Panc1 (cell line): ENCODE measurements around the gene RAB3D. TPM values are rescaled to one million over a fixed set of nuclear protein-coding genes. Genes with fewer than 3 reads are reported as not detected.

Experiments
- ATAC-seq: fragments of 200-7000 bp; cut with Tn5 transposase; 2 replicates; pipeline ENCODE4 v1.9.1; 2020; ENCODE audit warnings: mild to moderate bottlenecking, moderate library complexity
- BruUV-seq: library from RNA; stranded (reverse); fragments of 400-500 nt; replicated peaks from 2 replicates; lab custom pipeline; 2021; lab: Mats Ljungman, UMichigan
- CTCF ChIA-PET: fragments of 300-600 bp; sonication (Branson Sonifier 250); formaldehyde crosslinking; loops from one replicate; lab custom pipeline; 2022; ENCODE audit warnings: antibody characterized with exemption; lab: Charles Lee
- POLR2A ChIA-PET: fragments of 300-600 bp; sonication (Branson Sonifier 250); formaldehyde crosslinking; loops from one replicate; lab custom pipeline; 2022; ENCODE audit warnings: antibody characterized with exemption; lab: Charles Lee
- DNase-seq: peaks from one replicate; pipeline ENCODE4 v3.0.0-alpha.2; 2010; ENCODE audit warnings: low read depth, low spot score
- H3K27ac ChIP-seq: 2 replicates; pipeline ENCODE4 v1.5.1; 2011; ENCODE audit warnings: mild to moderate bottlenecking, low read length, inconsistent platforms
- H3K27me3 ChIP-seq: fragments of 200-500 bp; sonication (Bioruptor generic); 2 replicates; pipeline ENCODE4 v1.6.0; 2014; ENCODE audit warnings: low read length, inconsistent platforms; ENCODE audit not compliant: control insufficient read depth, insufficient read depth
- H3K36me3 ChIP-seq: fragments of 200-500 bp; sonication (Bioruptor generic); 2 replicates; pipeline ENCODE4 v1.5.1; 2014; ENCODE audit warnings: inconsistent platforms, mild to moderate bottlenecking, low read length, moderate library complexity; ENCODE audit not compliant: control insufficient read depth, insufficient read depth
- H3K4me1 ChIP-seq: 2 replicates; pipeline ENCODE4 v1.5.1; 2011; ENCODE audit warnings: inconsistent platforms, mild to moderate bottlenecking, low read length, moderate library complexity; ENCODE audit not compliant: control insufficient read depth, insufficient read depth
- H3K4me3 ChIP-seq, 2 experiments: 2 replicates each; pipeline ENCODE4 v1.5.1; 2011 to 2012; ENCODE audit warnings: low read depth in 2 of 2, low read length in 2 of 2, mild to moderate bottlenecking in 2 of 2, inconsistent platforms in 1 of 2, moderate library complexity in 1 of 2
- H3K9me3 ChIP-seq: fragments of 200-500 bp; sonication (Bioruptor generic); 2 replicates; pipeline ENCODE4 v1.5.1; 2014; ENCODE audit warnings: low read depth, mild to moderate bottlenecking, inconsistent platforms, low read length, moderate library complexity; ENCODE audit not compliant: control insufficient read depth, insufficient read depth
- CTCF ChIP-seq: fragments of 450-650 bp; IDR thresholded peaks from 2 replicates; pipeline ENCODE4 v1.5.1; 2017; ENCODE audit warnings: mild to moderate bottlenecking
- POLR2AphosphoS5 ChIP-seq: IDR thresholded peaks from 2 replicates; pipeline ENCODE4 v1.6.1; 2012; ENCODE audit warnings: mild to moderate bottlenecking, low read depth, low read length, moderate library complexity
- REST ChIP-seq, 2 experiments: IDR thresholded peaks; 2 replicates each; pipeline ENCODE4 v1.6.1; 2011 to 2012; ENCODE audit warnings: low read depth in 2 of 2, control low read depth in 1 of 2, low read length in 1 of 2, mild to moderate bottlenecking in 1 of 2, moderate library complexity in 1 of 2; ENCODE audit not compliant: insufficient read depth in 1 of 2
- SIN3A ChIP-seq: IDR thresholded peaks from 2 replicates; pipeline ENCODE4 v1.6.1; 2012; ENCODE audit warnings: low read depth, mild to moderate bottlenecking, low read length, moderate library complexity, borderline replicate concordance; ENCODE audit not compliant: insufficient read depth
- TCF7L2 ChIP-seq: IDR thresholded peaks from 2 replicates; pipeline ENCODE4 v1.6.1; 2011; ENCODE audit warnings: mild to moderate bottlenecking, low read depth, low read length, inconsistent platforms
- in situ Hi-C: cut with HindIII; loops from 2 replicates; pipeline ENCODE4 v1.10.0; 2016; ENCODE audit warnings: low sequenced_read_pairs, low pct_unique_long_range_greater_than_20kb
- intact Hi-C: fragments of 100-400 bp; cut with micrococcal nuclease; formaldehyde crosslinking; loops from one replicate; pipeline ENCODE4 v1.10.0; 2022; ENCODE audit not compliant: unreplicated experiment
- total RNA-seq: library from RNA; stranded (reverse); gene quantifications from one replicate; pipeline ENCODE4 v1.2.1, GENCODE V29; 2021; ENCODE audit not compliant: unreplicated experiment

Gene RAB3D
- total RNA-seq, 1 experiment from 2014 or later, result 46.6 TPM

GRCh38 chr19:11291991-11292390, 47.5 kb downstream of the RAB3D start:
- TF ChIP-seq REST (IDR thresholded peaks at IDR 0.05; ENCODE audit: insufficient read depth in 1 of 2, low read depth in 2 of 2, low read length in 1 of 2) (no peak), POLR2AphosphoS5 (no peak), CTCF (no peak), SIN3A (no peak), TCF7L2 (no peak)
- no peaks in the 10 kb centered on the region; the same call in 1 of the 2 replicates for H3K4me1 ChIP-seq
- in situ Hi-C loops, result no loop called here
- no peaks in the 10 kb centered on the region for H3K9me3 ChIP-seq
- no peak overlapping the region for H3K27ac ChIP-seq
- H3K4me3 ChIP-seq, result no peak overlapping the region
- no peak for DNase-seq
- ChIA-PET CTCF (no interaction called here), POLR2A (no interaction called here)
- BruUV-seq, result no TSS peak
- intact Hi-C loops, result no loop called here
- no peaks in the 10 kb centered on the region for H3K36me3 ChIP-seq
- H3K27me3 ChIP-seq, result no peaks in the 10 kb centered on the region
- no peak for ATAC-seq

- TF ChIP-seq SIN3A (no peak), REST (IDR thresholded peaks at IDR 0.05; ENCODE audit: insufficient read depth in 1 of 2, low read depth in 2 of 2, low read length in 1 of 2) (no peak), POLR2AphosphoS5 (no peak), CTCF (no peak), TCF7L2 (no peak)
- H3K4me1 ChIP-seq, result no peaks in the 10 kb centered on the region; the same call in 1 of the 2 replicates
- POLR2A ChIA-PET, result no interaction called here
- in situ Hi-C loops, result no loop called here
- DNase-seq, result no peak
- H3K27me3 ChIP-seq, result no peaks in the 10 kb centered on the region
- no peak for ATAC-seq
- no TSS peak for BruUV-seq
- CTCF ChIA-PET, result no interaction called here
- H3K36me3 ChIP-seq, result no peaks in the 10 kb centered on the region
- H3K4me3 ChIP-seq, result no peak overlapping the region
- no peak overlapping the region for H3K27ac ChIP-seq
- H3K9me3 ChIP-seq, result no peaks in the 10 kb centered on the region
- intact Hi-C loops, result no loop called here
Observed at GRCh38 chr19:11291415-11291814, 48.0 kb downstream of the RAB3D start.
